T-helper 2 cell (primary cell): Measurements from ENCODE around the gene CMIP.
"Not testable (repeated sequence)": the region's sequence is repeated elsewhere in the genome, so short reads cannot be mapped to it uniquely, and the experiment has no call there.

Experiments used
- DNase-seq, 5 experiments: peaks; one replicate each; pipeline versions ENCODE4 v3.0.0 to v3.0.0-alpha.2; 2012 to 2022

Gene CMIP

GRCh38 chr16:81517629-81518438, 73.2 kb downstream of the CMIP start:
- no peak for DNase-seq

DNA sequence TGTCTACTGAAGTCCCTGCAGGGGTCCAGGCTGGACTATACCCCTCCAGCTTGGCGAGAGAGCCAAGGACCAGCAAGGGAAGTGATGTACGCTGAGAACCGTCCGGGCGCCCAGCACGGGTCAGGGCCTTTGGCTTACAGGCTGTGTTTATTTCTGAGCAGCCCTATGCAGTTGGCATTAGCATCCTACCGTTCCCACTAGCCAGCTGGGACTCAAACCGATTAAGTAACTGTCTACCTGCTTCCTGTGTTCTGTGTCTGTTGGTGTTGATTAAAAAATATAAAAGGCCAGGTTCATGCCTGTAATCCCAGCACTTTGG, 73.8 kb downstream of the CMIP start:
- DNase-seq, result no peak

DNA sequence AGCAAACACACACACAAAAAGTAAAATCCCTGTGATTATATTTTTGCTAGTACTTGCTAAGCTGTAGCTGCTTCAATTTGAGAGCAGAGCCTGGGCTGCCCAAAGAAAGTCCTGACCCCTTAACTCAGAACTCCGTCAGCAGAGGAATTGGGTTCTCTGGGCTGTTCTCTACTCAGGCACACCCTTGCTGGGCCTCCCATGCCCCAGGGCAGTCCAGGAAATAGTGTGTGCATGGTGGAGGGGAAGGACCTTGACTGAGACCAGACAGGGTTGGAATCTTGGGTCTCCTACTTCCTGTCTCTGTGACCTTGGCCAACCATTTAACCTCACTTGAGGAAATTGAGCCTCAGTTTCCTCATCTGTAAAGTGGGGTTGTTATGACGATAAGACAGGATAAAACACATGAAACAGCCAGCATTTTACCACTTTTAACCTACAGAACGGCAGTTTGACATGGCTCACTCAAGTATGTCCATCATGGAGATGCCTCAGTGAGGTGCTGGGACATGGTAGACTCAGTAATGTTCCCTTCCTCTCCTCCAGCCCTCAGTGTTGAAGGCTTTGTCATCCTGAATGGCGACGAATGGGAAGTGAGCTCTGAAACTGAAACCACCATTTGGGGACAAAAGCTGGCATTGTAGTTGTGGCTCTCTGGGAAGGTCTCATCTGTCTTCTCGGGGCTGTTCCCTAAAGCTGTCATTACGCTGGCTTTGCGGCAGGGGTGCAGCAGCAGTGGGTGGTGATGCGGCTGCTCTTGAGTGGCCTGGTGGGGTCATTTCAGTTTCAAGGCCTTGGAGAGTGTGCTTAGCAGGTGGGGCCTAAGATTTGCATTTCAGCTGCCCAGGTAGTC, 74.9 kb downstream of the CMIP start:
- no peak for DNase-seq

DNA sequence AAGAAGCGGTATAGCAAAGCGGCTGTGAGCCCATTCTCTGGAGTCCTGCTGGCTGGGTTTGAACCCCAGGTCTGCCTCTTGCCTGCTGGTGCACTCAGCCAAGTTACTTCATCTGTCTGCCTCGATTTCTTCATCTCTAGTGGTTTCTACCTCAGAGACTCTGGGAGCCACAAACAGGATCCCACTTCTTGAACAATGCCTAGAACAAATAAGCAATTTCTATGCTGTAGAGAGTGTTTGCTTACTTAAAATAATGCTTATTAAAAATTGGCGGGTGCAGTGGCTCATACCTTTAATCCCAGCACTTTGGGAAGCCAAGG, 75.5 kb downstream of the CMIP start:
- no peak for DNase-seq

DNA sequence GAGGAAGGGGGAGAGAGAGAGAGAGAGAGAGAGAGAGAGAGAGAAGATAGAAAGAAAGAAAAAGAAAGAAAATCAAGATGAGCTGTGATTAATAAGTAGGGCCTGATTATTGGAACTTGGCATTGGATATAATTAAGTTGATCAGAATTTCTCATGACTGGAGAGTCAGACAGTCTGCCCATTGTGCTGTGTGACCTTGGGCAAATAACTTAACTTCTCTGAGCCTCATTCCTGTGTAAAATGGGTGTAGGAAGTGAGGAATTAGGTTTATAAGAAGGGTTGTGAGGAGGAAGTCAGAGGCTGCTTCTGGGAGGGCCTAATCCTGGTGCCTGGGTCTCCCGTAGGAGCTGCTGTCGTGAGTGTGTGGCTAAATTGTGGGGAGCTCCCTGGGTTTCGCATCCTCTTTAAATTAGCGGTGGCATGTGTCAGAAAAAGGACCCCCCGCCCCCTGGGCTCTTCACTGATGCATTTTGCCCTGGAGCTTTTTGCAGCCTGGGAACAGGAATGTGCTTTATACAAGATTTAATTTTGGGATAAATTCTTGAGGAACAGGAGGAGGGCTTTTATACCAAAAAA, 76.0 kb downstream of the CMIP start:
- DNase-seq, result no peak

DNA sequence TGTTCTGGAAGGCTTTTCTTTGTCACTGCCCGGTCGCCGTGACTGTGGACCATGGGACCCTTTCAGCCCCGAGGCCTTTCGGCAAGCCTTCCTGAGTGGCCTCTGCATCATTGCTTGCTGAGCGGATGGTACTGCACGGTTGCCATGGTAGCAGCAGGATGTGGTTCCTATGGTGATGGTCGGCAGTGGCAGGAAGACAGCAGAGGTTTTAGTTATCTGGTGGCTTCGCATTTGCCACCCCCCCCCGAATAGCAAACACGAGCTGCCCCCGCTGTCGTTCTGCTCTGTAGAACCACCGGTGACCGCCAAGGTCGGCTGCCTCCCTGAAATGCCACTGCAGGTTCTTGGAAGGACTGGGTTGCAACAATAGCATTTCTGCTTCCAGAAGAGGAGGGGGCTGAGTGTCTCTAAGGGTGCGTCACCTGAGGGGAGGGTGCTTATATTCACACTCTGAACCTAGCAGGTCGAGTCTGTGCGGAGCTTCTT, 76.6 kb downstream of the CMIP start:
- DNase-seq, result peak; percentile 15 to 97 (median 67)

DNA sequence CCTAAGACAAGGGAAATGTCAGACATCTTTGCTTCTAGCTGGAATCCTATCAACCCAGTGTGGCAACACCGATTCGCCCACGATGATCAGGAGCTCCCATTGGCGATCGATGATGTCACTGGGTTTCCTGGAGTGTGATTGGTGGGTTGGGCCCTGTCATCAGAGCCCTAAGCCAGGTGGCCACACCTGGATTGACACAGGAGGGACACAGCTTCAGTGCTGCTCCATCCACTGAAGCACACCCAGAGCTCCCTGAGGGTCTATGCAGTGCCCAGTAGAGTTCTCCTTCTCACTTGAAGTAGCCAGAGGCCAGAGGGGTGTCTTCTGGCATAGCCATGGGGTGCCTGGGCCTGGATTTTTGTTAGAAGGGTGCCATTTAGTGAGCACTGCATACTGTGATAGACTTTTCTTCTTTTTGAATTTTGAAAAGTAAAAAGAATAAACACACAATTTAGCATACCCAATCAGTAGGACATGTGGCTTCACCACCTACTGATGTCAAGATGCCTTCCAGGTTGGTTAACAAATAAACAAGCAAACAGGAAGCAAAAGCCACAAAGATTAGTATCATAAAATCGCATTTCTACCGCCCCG, 77.6 kb downstream of the CMIP start:
- DNase-seq, result peak in 2 of 5 experiments; percentile 85 to 90

DNA sequence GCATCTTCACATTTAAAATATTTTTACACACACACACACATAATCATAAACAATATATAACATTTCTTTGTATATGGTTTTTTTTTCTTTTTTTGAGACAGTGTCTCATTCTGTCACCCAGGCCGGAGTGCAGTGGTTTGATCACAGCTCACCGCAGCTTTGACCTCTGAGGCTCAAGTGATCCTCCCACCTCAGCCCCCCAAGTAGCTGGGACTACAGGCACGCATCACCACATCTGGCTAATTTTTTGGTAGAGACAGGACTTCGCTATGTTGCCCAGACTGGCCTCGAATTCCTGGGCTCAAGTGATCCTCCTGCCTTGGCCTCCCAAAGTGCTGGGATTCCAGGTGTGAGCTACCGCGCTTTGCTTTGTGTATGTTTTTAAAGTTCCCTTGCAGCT, 78.2 kb downstream of the CMIP start:
- DNase-seq, result not testable (repeated sequence)

- DNase-seq, result peak in 1 of 5 experiments; percentile 54
Measured at GRCh38 chr16:81523387-81524115, 78.9 kb downstream of the CMIP start.

GRCh38 chr16:81524382-81524781, 79.8 kb downstream of the CMIP start:
- DNase-seq, result peak in 2 of 5 experiments; percentile 80 to 95

DNA sequence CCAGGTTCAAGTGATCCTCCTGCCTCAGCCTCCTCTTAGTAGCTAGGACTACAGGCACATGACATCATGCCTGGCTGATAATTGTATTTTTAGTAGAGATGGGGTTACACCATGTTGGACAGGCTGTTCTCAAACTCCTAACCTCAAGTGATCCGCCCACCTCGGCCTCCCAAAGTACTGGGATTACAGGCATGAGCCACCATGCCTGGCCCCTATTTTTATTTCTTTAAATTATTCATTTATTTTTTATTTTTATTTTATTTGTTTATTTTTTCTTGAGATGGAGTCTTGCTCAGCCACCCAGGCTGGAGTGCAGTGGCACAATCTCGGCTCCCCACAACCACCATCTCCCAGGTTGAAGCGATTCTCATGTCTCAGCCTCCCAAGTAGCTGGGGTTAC, 80.3 kb downstream of the CMIP start:
- not testable (repeated sequence) for DNase-seq

DNA sequence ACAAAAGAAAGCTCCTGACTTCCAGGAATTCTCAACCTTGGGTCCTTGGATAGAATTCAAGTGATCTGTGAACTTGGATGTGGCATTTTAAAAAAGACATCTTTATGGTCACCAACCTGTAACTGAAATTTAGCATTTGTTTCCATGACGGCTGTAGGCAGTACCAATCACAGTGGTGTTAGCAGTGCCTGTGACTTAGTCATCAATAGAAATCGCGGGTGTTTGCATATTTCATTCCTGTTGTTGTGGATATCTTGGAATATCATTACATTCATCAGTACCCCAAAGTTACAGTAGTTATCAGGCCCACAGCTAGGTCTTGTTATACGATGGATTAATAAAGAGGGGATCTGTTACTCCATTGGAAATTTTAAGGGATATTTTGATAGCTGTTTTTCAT, 81.6 kb downstream of the CMIP start:
- no peak for DNase-seq

DNA sequence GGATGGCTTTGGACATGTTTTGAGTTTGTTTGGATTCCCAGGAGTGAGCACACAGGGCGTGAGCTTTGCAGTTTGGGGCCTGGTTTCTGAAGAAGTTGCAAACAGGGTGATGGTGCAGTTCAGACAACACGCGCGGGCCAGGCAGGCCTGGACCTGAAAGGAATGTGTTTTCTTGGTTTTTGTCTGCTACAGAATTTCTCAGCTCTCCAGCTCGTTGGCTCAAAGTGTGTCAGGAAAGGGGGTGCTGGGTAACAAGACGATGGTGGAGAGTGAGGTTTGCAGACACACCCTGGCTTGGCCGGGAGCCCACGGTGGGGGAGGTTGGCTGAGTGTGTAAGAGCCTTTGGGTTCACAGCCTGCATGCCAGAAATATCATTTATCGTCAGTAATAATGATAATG, 82.3 kb downstream of the CMIP start:
- DNase-seq, result peak in 1 of 5 experiments; percentile 70

- no peak for DNase-seq
Measured at GRCh38 chr16:81527477-81528178, 83.0 kb downstream of the CMIP start.

- no peak for DNase-seq
Measured at GRCh38 chr16:81528256-81528655, 83.6 kb downstream of the CMIP start.

GRCh38 chr16:81530296-81530721, 85.7 kb downstream of the CMIP start:
- DNase-seq, result no peak

GRCh38 chr16:81530814-81531213, 86.2 kb downstream of the CMIP start:
- DNase-seq, result no peak

GRCh38 chr16:81531419-81531821, 86.8 kb downstream of the CMIP start:
- DNase-seq, result no peak

DNA sequence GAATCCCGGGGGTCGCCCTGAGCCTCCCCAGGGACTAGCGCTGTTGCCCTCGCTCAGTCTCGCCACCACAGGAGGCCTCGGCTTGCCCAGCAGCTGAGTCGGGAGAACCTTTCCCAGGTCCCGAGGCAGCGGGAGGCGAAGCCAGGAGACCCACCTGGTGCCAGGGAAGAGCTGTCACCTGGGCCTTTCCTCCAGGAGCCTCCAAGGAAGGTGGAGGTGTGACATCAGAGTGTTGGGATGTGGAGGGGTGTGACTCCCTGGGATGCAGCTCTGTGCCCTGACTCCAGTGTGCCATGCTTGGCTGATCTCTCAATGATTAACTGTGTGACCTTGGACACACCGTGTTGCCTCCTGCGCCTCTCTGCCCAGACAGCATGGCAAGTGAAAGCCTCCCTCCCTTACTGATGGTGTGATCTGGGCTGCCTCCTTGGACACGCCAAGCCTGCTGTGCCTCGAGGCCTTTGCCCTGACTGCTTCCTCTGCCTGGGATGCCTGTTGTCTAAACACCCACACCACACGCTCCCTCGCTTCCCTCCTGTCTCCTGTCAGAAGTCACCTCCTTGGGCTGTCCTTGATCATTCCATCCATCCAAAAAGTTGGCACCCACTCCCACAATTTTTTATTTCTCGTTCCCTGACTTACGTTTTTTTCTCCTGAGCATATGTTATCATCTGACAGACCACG, 88.0 kb downstream of the CMIP start:
- no peak for DNase-seq

GRCh38 chr16:81533175-81533507, 88.5 kb downstream of the CMIP start:
- no peak for DNase-seq

DNA sequence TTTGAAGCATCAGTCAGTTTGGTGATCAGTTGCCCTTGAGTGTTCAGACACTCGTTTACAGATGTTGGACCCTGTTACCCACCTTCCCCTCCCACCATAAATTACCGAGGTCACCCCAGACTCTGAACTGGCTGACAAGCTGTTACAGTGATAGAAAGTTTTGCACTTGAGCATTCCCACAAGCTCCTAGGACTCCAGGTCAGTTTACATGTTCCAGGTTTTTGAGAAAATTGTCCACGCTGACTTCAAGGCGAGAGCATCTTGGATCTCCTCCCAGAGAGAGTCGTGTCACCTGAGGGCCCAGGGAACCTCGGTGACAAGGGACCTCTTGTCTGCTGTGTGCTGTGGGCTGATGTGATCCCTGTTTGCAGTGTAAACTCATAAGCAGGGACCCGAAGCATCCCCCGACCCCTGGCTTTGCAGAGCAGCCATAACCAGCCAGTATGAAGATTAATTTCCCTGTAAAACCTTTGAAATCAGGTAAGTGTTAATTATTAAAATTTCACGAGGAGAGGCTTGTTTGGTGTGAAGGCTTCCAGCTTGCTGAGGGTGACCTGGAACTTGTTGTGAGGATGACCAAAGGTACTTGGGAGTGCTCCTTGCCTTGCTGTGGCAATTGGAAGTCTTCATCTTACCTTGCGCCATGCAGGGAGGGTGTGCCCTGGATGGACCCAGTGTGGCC, 91.2 kb downstream of the CMIP start:
- DNase-seq, result no peak
